Ascending aorta (tissue), 2 donors: ENCODE results near the gene DNMT1. TPM values are rescaled to one million over a fixed set of nuclear protein-coding genes. Genes with fewer than 3 reads are reported as not detected.

Experiments
- DNase-seq, 2 donors: peaks; one replicate each; pipeline ENCODE4 v3.0.0-alpha.2; 2019; ENCODE audit warnings: low spot score in 2 of 2
- H3K27ac ChIP-seq, 2 donors: fragments of 200-600 bp; sonication (generic); one replicate each; pipeline ENCODE4 v1.5.1; 2016 to 2017; ENCODE audit warnings: mild to moderate bottlenecking in 1 of 2
- H3K27me3 ChIP-seq: fragments of 200-600 bp; sonication (generic); one replicate; pipeline ENCODE4 v1.5.1; 2017
- H3K36me3 ChIP-seq, 2 donors: fragments of 200-600 bp; sonication (generic); one replicate each; pipeline ENCODE4 v1.5.1; 2016
- H3K4me1 ChIP-seq, 2 donors: fragments of 200-600 bp; sonication (generic); one replicate each; pipeline ENCODE4 v1.5.1; 2016 to 2017; ENCODE audit warnings: mild to moderate bottlenecking in 1 of 2
- H3K4me3 ChIP-seq, 2 donors: fragments of 200-600 bp; sonication (generic); one replicate each; pipeline ENCODE4 v1.5.1; 2016 to 2017; ENCODE audit warnings: mild to moderate bottlenecking in 1 of 2
- H3K9me3 ChIP-seq, 2 donors: fragments of 200-600 bp; sonication (generic); one replicate each; pipeline ENCODE4 v1.5.1; 2016
- intact Hi-C: fragments of 100-400 bp; cut with DNase I; formaldehyde crosslinking; loops from one replicate; pipeline ENCODE4 v1.15.1; 2023
- total RNA-seq: library from RNA; depleted of rRNA; stranded (reverse); fragments of >200 nt; gene quantifications from one replicate; pipeline ENCODE4 v1.1.0, GENCODE V29; 2016
- TF ChIP-seq, protein P1 (sequence below), 3 experiments: fragments of 200-600 bp in 2 of 3; fragments of 450-650 bp in 1 of 3; sonication (generic) in 2 of 3; IDR thresholded peaks; one replicate each; pipeline ENCODE4 v1.5.1; 2016 to 2019; ENCODE audit warnings: antibody characterized with exemption in 3 of 3, mild to moderate bottlenecking in 1 of 3, moderate library complexity in 1 of 3

The DNMT1 gene
- total RNA-seq, 1 donor from 2014 or later = 54.0 TPM

DNA sequence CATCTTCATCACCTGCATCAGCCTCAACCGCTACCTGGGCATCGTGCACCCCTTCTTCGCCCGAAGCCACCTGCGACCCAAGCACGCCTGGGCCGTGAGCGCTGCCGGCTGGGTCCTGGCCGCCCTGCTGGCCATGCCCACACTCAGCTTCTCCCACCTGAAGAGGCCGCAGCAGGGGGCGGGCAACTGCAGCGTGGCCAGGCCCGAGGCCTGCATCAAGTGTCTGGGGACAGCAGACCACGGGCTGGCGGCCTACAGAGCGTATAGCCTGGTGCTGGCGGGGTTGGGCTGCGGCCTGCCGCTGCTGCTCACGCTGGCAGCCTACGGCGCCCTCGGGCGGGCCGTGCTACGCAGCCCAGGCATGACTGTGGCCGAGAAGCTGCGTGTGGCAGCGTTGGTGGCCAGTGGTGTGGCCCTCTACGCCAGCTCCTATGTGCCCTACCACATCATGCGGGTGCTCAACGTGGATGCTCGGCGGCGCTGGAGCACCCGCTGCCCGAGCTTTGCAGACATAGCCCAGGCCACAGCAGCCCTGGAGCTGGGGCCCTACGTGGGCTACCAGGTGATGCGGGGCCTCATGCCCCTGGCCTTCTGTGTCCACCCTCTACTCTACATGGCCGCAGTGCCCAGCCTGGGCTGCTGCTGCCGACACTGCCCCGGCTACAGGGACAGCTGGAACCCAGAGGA, 80.6 kb downstream of the DNMT1 start:
- Histone ChIP-seq H3K27me3 (no peaks in the 10 kb centered on the region), H3K9me3 (no peaks in the 10 kb centered on the region), H3K36me3 (peaks cover 60 to 67% of the 10 kb centered on the region in 2 donors), H3K27ac (no peak overlapping the region), H3K4me3 (no peak overlapping the region), H3K4me1 (peaks cover 5% of the 10 kb centered on the region in 2 donors)
- TF ChIP-seq, protein P1, sequence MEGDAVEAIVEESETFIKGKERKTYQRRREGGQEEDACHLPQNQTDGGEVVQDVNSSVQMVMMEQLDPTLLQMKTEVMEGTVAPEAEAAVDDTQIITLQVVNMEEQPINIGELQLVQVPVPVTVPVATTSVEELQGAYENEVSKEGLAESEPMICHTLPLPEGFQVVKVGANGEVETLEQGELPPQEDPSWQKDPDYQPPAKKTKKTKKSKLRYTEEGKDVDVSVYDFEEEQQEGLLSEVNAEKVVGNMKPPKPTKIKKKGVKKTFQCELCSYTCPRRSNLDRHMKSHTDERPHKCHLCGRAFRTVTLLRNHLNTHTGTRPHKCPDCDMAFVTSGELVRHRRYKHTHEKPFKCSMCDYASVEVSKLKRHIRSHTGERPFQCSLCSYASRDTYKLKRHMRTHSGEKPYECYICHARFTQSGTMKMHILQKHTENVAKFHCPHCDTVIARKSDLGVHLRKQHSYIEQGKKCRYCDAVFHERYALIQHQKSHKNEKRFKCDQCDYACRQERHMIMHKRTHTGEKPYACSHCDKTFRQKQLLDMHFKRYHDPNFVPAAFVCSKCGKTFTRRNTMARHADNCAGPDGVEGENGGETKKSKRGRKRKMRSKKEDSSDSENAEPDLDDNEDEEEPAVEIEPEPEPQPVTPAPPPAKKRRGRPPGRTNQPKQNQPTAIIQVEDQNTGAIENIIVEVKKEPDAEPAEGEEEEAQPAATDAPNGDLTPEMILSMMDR (IDR thresholded peaks at IDR 0.05) = no peak
- no peak for DNase-seq
- intact Hi-C loops = no loop called here

DNA sequence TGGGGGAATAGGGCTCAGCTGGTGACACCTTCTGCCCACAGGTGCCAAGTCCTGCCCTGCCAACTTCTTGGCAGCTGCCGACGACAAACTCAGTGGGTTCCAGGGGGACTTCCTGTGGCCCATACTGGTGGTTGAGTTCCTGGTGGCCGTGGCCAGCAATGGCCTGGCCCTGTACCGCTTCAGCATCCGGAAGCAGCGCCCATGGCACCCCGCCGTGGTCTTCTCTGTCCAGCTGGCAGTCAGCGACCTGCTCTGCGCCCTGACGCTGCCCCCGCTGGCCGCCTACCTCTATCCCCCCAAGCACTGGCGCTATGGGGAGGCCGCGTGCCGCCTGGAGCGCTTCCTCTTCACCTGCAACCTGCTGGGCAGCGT, 81.2 kb downstream of the DNMT1 start:
- intact Hi-C loops = no loop called here
- H3K27ac ChIP-seq = no peak overlapping the region
- H3K4me3 ChIP-seq = no peak overlapping the region
- H3K36me3 ChIP-seq = peaks cover 65 to 73% of the 10 kb centered on the region in 2 donors
- DNase-seq = no peak
- peaks cover 0 to under 1% of the 10 kb centered on the region in 2 donors for H3K4me1 ChIP-seq
- H3K27me3 ChIP-seq = no peaks in the 10 kb centered on the region
- H3K9me3 ChIP-seq = no peaks in the 10 kb centered on the region
- TF ChIP-seq, protein P1 (IDR thresholded peaks at IDR 0.05) = no peak

DNA sequence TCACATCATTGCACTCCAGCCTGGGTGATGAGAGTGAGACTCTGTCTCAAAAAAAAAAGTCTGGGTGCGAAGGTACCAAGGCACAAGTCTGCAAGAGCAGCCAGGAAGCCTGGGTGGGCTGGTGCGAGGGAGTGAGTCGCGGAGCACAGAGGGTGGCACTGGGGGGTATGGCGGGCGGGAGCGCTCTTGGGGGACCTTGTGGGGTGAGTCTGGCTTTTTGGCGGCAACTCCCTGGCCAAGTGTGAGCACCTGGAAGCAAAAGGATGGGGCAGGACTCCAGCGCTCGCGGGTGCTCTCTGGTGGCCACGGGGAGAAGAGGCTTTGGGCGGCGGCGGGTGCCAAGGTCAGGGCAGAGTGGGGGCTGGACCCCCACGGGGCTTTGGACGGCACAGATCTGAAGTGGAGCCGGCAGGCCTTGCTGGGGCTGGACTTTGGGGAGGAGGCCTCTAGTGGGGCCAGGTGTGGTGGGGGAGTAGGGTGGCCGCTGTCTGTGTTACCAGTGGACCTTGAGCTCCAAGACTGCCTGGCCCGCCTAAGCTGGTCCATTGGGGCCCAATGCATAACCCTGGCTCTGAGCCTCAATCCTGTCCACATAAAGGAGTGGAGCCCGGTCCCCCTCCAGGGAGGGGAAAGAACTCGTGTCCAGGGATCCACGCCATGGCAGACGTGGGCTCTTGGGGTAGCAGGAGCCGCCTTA, 81.7 kb downstream of the DNMT1 start:
- intact Hi-C loops = no loop called here
- Histone ChIP-seq H3K27me3 (no peaks in the 10 kb centered on the region), H3K27ac (no peak overlapping the region), H3K36me3 (peaks cover 68 to 75% of the 10 kb centered on the region in 2 donors), H3K4me3 (no peak overlapping the region), H3K9me3 (no peaks in the 10 kb centered on the region), H3K4me1 (no peaks in the 10 kb centered on the region)
- TF ChIP-seq, protein P1 (IDR thresholded peaks at IDR 0.05) = peak; percentile 47 to 58 (median 56)
- no peak for DNase-seq

DNA sequence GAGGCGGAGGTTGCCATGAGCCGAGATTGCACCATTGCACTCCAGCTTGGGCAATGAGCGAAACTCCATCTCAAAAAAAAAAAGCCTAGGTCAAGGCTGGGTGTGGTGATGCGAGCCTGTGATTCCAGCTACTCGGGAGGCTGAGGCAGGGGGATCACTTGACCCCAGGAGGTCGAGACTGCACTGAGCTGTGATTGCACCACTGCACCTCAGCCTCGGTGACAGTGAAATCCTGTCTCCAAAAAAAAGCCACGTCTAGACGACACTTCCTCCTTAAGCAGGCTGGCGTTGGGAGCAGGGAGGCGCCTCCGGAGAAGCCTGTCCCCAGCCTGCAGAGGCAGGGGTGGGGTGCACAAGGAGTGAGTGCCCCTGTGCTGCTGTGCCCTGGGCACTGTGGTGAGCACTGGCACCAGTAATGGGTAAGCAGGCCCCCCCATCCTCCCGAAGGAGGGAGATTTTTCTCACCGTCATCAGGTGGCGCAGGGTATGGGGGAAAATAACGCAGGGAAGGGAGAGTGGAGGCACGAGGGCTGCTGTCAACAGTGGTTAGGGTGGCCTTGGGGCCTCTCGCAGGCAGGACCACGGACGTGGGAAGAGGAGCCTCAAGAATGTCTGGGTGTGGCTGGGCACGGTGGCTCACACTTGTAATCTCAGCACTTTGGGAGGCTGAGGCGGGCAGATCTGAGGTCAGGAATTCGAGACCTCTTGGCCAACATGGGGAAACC, 82.6 kb downstream of the DNMT1 start:
- no peak overlapping the region for H3K4me3 ChIP-seq
- no peak for DNase-seq
- H3K4me1 ChIP-seq = peaks cover 0 to under 1% of the 10 kb centered on the region in 2 donors
- no peaks in the 10 kb centered on the region for H3K9me3 ChIP-seq
- TF ChIP-seq, protein P1 (IDR thresholded peaks at IDR 0.05) = no peak
- peaks cover 68 to 74% of the 10 kb centered on the region in 2 donors for H3K36me3 ChIP-seq
- H3K27me3 ChIP-seq = no peaks in the 10 kb centered on the region
- no peak overlapping the region for H3K27ac ChIP-seq
- intact Hi-C loops = no loop called here

DNA sequence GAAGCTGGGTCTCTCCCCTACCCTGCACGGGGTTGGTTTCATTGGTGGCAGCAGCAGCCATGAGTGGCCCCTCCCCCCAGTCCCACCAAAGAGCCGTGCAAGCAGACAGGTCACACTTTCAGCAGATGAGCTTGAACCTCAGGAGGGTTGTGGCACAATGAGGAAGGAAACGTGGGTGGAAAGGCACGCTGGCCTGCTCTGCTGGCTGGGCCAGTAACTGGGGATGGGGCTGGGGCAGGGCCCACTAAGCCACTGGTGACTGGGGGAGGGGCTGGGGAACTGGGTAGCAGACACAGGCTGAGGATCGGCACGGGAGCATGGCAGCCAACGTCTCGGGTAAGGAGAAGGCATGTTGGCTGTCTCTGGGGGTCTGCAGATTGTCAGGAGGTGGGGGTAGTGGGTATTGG, 83.3 kb downstream of the DNMT1 start, which contains the start of gene P2RY11:
Gene P2RY11 (plus strand): TSS at position 289 of the 407 bp plus-strand sequence. CDS start 29 bp downstream, at position 318.
- no peak within 1 kb of the TSS for H3K4me3 ChIP-seq
- peaks cover 60 to 66% of the 10 kb centered on the region in 2 donors for H3K36me3 ChIP-seq
- H3K27me3 ChIP-seq = no peaks in the 10 kb centered on the region
- TF ChIP-seq, protein P1 (IDR thresholded peaks at IDR 0.05) = no peak
- H3K27ac ChIP-seq = no peak within 1 kb of the TSS
- intact Hi-C loops = no loop called here
- no peaks in the 10 kb centered on the region for H3K9me3 ChIP-seq
- peaks cover 3 to 7% of the 10 kb centered on the region in 2 donors for H3K4me1 ChIP-seq
- DNase-seq = no peak
